HG02588 (cell line): Measurements from ENCODE around the gene CISTR.
"Not testable (repeated sequence)": the region's sequence is repeated elsewhere in the genome, so short reads cannot be mapped to it uniquely, and the experiment has no call there.

ENCODE experiments used
- ATAC-seq: cut with Tn5 transposase; IDR thresholded peaks from one replicate; pipeline ENCODE4 v1.9.1; 2021; ENCODE audit warnings: mild to moderate bottlenecking, moderate library complexity; ENCODE audit not compliant: unreplicated experiment

CISTR gene

DNA sequence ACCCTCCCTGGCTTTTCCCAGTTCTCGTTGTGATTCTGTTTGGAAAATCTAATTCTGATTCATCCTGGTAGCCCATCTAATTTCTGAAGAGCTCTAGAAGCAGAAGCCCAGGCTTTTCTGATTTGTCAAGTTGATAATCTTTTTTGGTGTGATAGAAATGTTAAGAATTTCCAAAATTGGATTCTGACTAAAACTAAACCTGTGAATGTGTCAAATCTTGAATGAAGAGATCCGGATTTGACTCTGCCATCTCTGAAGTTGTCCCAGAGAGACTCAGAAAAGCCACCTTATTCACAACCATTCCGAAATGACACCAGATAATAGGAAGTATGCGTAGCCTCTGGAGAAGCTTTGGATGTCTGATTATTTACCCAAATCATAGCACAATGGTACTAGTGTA is 12.8 kb upstream of the CISTR start:
- no peak for ATAC-seq

DNA sequence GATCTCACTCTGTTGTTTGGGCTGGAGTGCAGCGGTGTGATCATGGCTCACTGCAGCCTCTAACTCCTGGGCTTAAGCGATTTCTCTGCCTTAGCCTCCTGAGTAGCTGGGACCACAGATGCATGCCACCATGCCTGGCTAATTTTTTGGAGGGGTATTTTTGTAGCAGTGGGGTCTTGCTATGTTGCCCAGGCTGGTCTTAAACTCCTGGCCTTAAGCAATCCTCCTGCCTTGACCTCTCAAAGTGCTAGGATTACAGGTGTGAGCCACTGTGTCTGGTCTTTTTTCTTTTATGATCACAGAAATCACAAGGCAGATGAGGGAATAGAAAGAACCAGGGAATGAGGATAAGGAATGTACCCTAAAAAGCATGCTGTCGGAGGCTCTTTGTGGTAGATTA is 11.0 kb upstream of the CISTR start:
- not testable (repeated sequence) for ATAC-seq

- ATAC-seq: no peak
These were observed 9.5 kb upstream of the CISTR start for GRCh38 chr12:53761306-53761705.

DNA sequence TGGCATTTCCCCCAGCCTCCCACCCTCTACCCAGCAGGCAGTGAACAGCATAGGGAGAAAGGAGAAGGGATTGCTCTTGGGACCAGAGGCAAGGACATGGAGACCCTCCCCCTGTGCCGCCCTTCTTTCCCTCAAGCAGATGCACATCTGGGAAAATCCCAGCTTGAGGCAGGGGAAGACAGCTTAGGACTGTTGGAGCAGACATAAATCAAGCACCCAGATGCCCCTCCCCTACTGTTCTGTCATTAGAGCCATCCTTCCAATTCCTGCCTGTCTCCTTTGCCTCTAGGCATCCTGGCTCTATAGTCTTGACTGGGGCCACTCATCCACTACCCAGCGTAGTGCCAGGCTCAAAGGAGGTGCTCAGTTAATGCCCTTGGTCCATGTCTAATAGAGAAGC is 7.5 kb upstream of the CISTR start:
- ATAC-seq: no peak

- ATAC-seq: no peak
These were observed 6.9 kb upstream of the CISTR start for GRCh38 chr12:53758730-53759103.

- no peak for ATAC-seq
These were observed 6.4 kb upstream of the CISTR start for GRCh38 chr12:53758081-53758729.

DNA sequence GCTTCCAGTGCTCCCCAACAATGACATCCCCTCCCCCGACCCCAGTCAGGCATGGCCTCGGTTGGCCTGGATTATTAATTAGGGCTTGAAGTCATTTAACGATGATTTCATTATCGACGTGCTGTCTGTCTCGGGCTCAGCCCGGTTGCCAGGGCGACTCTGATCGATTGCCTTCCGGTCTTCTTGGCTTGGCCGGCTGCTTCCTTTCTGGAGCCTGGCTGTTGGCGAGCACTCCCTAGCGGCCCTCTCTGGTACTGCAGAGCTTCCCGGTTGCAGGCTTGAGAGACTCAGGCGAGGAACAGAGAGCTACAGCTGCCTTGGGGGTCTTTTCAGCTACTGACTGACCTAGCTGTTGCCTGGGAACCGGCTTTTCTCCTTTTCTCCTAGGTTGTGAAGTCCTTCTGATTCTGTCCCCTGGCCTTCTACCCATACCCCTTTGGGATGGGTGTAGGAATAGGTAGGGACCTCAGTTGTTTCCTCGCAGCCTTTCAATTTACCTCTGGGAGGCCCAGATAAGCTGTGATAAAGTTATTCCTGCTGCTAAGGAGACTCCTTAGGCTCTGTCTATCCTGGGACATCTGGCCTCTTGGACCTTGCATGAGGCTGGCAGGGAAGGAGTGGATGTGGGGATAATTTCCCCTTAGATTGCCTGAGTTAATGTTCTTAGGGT is 5.5 kb upstream of the CISTR start:
- peak; percentile 75 for ATAC-seq

GRCh38 chr12:53756300-53757100 is 4.7 kb upstream of the CISTR start:
- no peak for ATAC-seq

- ATAC-seq: no peak
These were observed 4.1 kb upstream of the CISTR start for GRCh38 chr12:53755893-53756292.

DNA sequence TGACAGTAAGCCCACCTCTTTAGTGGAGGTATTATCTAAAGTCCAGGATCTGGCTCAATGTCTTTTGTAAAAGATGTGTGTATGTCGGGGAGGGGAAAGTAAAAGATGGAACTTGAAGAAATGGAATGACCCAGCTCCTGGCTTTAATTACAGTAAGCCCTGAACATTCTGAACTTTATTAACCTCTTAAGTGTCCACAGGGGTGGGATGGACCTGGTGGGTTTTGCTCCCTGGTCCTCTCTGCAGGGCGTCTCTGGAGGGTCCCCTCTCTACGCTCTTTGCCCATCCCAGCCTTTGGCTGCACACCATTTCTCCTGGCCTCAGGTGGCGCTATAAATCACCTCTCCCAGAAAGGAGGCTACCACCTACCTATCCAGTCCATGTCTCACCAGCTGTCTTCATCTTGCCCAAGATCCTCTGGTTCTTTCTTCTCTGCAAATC is 3.7 kb upstream of the CISTR start:
- ATAC-seq: no peak

DNA sequence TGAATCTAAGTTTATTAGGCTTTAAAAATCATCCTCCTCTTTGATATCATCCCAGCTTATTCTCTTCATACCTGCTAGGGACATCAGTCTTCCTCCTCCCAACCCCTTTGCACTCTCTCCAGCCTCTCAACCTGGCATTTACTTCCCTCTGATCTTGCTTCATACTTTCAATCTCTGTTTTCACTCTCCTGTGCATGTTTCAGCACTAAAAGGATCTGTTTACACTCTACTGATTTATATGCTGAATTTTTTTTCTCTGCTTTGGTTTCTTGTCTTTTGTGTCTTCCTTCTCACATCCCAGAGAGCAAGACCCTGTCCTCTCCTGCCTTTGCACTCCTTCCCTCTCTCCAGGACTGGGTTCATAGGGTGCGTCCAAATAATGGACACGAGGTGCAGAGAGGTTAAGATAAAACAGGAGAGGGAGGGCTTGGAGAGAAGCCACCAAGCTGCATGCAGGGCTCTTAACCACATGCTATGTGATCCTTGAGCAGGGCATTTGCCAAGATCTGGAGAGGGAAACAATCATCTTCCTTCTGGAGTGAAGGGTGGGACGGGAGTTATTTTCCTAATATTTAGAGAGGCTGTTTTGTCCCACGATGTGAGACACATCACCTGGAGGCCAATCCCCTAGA is 3.0 kb upstream of the CISTR start:
- ATAC-seq: no peak

GRCh38 chr12:53754188-53754585 is 2.4 kb upstream of the CISTR start:
- no peak for ATAC-seq

- no peak for ATAC-seq
These were observed 842 bp upstream of the CISTR start for GRCh38 chr12:53752621-53753020.

DNA sequence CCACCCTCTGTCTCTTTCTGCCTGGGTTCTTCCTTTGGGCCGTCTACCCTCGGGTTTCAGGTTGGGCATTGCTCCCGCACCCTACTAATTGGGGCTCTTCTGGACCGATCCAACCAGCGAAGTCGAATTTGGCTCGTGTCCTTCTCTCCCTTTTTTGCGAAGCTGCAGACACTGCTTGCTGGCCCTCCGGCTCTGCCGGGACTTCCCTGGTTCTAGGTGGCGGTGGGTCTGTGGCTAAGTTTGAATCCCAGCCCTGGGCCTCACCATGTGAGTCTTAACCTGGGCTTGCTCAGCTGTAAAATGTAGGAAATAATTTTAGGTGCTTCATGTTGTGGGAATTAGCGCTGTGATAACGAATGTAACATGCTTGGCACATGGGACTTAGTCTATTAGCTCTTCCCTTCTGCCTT is 418 bp upstream of the CISTR start:
- no peak for ATAC-seq

DNA sequence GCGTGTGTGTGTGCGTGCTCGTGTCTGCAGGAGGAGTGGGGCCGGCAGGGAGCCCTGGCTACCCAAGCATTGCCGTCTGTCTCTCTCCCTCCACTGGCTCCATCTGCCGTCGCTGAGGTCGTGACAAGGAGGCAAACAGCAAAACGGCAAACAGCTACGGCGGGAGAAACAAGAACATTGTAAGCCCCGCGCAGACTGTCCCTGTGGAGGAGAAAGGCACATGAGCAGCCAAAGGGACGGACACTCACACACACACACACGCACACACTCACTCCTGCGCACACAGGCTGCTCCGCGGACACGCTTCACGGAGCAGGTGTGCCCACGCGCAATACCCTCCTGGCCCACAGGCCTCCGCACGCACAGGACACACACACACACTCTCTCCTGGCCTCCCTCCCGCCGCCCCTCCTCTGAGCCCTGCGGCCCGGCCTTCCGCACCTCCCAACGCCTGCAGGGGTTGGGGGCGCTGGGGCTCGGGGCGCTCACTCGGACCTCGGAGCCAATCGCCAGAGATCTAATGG is 905 bp downstream of the CISTR start:
- ATAC-seq: peak; percentile 29

GRCh38 chr12:53749986-53750811 is 1.6 kb downstream of the CISTR start:
- no peak for ATAC-seq

DNA sequence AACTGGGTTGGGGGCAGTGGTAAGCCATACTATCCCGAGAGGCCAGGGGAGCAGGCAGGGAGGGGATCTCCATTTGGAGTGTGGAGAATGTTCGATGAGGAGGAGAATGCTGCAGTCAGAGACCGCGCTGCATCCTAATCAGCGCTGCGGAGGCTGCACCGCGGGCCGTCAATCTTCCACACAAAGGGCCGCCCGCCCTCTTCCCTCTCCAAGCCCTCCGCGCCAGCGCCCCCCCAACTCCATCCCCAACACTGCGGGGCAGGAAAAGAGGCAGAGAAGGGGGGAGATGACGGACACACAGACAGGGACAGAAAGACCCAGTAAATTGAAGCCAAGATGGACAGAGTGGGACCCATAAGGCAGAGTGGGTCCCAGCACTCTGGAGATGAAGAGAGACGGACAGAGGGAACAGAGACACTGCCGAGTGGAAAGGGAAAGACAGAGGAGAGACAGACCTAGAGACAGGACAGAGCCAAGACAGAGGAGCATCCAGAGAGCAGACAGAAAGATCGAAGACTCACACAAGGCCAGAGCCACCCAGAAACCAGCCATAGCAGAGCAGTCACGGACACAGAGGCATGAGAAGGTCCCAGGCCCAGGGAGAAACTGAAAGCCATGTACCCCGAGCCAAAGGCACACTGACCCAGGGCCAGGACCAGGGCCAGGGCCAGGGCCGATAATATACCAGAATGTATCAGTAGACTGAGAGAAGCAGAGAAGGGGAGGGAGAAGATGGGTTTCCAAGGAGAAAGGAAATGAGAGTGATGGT is 3.5 kb downstream of the CISTR start:
- ATAC-seq: no peak

DNA sequence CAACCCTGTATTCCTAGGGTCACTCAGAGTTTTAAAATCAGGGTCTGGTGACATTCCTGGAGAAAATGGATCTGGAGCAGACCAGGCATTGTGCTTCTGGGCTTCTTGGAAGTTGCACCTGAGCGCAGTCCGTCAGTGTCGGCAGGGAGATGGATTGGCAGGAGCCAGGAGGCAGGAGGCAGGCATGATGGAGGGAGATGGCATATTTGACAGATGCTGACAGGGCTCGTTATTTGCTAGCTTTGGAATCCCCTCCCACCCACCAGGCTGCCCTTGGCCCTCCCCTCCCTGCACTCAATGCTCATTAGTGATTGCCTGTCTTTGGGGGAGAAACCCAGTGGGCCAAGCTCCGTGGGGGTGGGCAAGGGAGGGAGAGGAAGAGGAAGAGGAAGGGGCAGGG is 4.7 kb downstream of the CISTR start:
- no peak for ATAC-seq

DNA sequence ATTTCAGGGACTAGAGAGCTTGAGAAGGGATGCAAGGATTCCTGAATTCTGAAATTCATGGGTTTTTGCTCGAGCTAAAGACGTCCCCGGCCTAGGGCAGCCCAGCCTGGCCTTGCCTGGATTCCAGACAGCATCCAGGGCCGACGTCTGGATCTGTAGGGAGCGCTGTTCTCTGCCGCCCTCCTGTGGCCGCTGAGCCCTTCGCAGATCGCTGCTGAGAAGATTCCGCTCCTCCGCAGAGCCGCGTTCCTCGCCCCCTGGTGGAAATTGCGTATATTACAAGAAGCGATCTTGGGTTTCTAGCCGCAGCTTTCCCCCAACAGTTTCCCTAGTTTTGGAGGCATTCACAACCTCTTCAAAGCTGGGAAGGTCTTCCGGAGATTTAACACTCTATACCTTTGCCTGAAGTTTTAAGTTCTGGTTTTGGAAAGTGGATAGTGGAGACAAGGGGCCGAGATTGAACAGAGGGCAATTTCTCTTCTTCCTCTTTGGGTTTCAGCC is 5.1 kb downstream of the CISTR start:
- ATAC-seq: no peak

DNA sequence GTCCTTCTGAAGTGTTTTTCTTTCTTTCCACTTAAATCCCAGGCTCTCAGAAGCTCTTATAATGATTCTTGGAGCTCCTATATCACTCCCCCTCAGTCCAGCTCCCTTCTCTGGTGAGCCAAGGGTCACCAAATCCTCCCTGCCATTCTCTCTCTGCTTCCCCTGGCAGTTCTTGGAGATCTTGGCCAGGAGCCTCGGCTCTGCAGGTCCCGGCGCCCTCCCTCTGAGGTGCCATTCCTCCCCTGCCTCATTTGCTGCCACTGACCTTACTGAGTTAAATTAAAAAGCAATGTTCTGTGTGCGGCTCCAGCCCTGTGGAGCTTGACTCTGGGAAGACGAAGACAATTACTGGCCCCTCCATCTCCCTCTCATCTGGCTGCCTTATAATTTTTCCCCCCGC is 7.0 kb downstream of the CISTR start:
- no peak for ATAC-seq
